ENCODE measurements around the gene TADA2A.

Gene TADA2A

GRCh38 chr17:37489197-37490001 is 82.7 kb downstream of the TADA2A start, which contains the start of gene DUSP14:
TSS of gene DUSP14 (plus strand) at chr17:37489891. CDS start at chr17:37512273, 22,382 bp downstream.
- Mint-ChIP-seq H3K4me3 (peak within 1 kb of the TSS; percentile 98), H3K27me3 (no peaks in the 10 kb centered on the region), H3K4me1 (ENCODE audit: low read depth) (peaks cover 53% of the 10 kb centered on the region), H3K9me3 (no peaks in the 10 kb centered on the region), H3K27ac (peak within 1 kb of the TSS; percentile 95), H3K36me3 (ENCODE audit: low read depth) (no peaks in the 10 kb centered on the region)

- Mint-ChIP-seq H3K9me3 (no peaks in the 10 kb centered on the region), H3K4me1 (ENCODE audit: low read depth) (peaks cover 55% of the 10 kb centered on the region), H3K27ac (peak overlapping the region; percentile 95), H3K27me3 (no peaks in the 10 kb centered on the region), H3K4me3 (peak overlapping the region; percentile 98), H3K36me3 (ENCODE audit: low read depth) (no peaks in the 10 kb centered on the region)
Measured at GRCh38 chr17:37490022-37490587, 83.4 kb downstream of the TADA2A start.

- Mint-ChIP-seq H3K9me3 (no peaks in the 10 kb centered on the region), H3K4me1 (ENCODE audit: low read depth) (peaks cover 55% of the 10 kb centered on the region), H3K27me3 (no peaks in the 10 kb centered on the region)
Measured at GRCh38 chr17:37490638-37491614, 84.2 kb downstream of the TADA2A start.

GRCh38 chr17:37492167-37492566 is 85.5 kb downstream of the TADA2A start:
- Mint-ChIP-seq H3K36me3 (ENCODE audit: low read depth) (no peaks in the 10 kb centered on the region), H3K27ac (no peak overlapping the region), H3K4me1 (ENCODE audit: low read depth) (peaks cover 55% of the 10 kb centered on the region), H3K27me3 (no peaks in the 10 kb centered on the region), H3K4me3 (peak overlapping the region; percentile 98), H3K9me3 (no peaks in the 10 kb centered on the region)

More at GRCh38 chr17:37490638-37491614, 84.2 kb downstream of the TADA2A start:
- Mint-ChIP-seq H3K4me3 (peak overlapping the region; percentile 98), H3K36me3 (ENCODE audit: low read depth) (no peaks in the 10 kb centered on the region), H3K27ac (peak overlapping the region; percentile 95)

GRCh38 chr17:37493249-37494027 is 86.8 kb downstream of the TADA2A start:
- Mint-ChIP-seq H3K4me3 (no peak overlapping the region), H3K9me3 (no peaks in the 10 kb centered on the region), H3K27ac (no peak overlapping the region), H3K36me3 (ENCODE audit: low read depth) (no peaks in the 10 kb centered on the region), H3K4me1 (ENCODE audit: low read depth) (peaks cover 49% of the 10 kb centered on the region), H3K27me3 (no peaks in the 10 kb centered on the region)

GRCh38 chr17:37494401-37494831 is 87.7 kb downstream of the TADA2A start:
- Mint-ChIP-seq H3K4me3 (no peak overlapping the region), H3K27me3 (no peaks in the 10 kb centered on the region), H3K36me3 (ENCODE audit: low read depth) (no peaks in the 10 kb centered on the region), H3K4me1 (ENCODE audit: low read depth) (peaks cover 43% of the 10 kb centered on the region), H3K9me3 (no peaks in the 10 kb centered on the region), H3K27ac (peak overlapping the region; percentile 7)

GRCh38 chr17:37494971-37495370 is 88.3 kb downstream of the TADA2A start:
- H3K9me3 Mint-ChIP-seq, result no peaks in the 10 kb centered on the region
- no peaks in the 10 kb centered on the region for H3K27me3 Mint-ChIP-seq
- no peak overlapping the region for H3K4me3 Mint-ChIP-seq
- no peak overlapping the region for H3K27ac Mint-ChIP-seq
- peaks cover 3% of the 10 kb centered on the region for H3K36me3 Mint-ChIP-seq (ENCODE audit: low read depth)
- peaks cover 43% of the 10 kb centered on the region for H3K4me1 Mint-ChIP-seq (ENCODE audit: low read depth)

- Mint-ChIP-seq H3K4me1 (ENCODE audit: low read depth) (no peaks in the 10 kb centered on the region), H3K27ac (no peak overlapping the region), H3K36me3 (ENCODE audit: low read depth) (peaks cover 9% of the 10 kb centered on the region), H3K27me3 (no peaks in the 10 kb centered on the region), H3K4me3 (no peak overlapping the region), H3K9me3 (no peaks in the 10 kb centered on the region)
Measured at GRCh38 chr17:37500378-37500777, 93.7 kb downstream of the TADA2A start.

- Mint-ChIP-seq H3K27ac (no peak overlapping the region), H3K27me3 (no peaks in the 10 kb centered on the region), H3K4me1 (ENCODE audit: low read depth) (peaks cover 5% of the 10 kb centered on the region), H3K4me3 (no peak overlapping the region), H3K36me3 (ENCODE audit: low read depth) (peaks cover 9% of the 10 kb centered on the region), H3K9me3 (no peaks in the 10 kb centered on the region)
Measured at GRCh38 chr17:37502009-37502936, 95.6 kb downstream of the TADA2A start.

GRCh38 chr17:37503148-37503547 is 96.5 kb downstream of the TADA2A start:
- Mint-ChIP-seq H3K4me1 (ENCODE audit: low read depth) (peaks cover 5% of the 10 kb centered on the region), H3K4me3 (no peak overlapping the region), H3K27ac (no peak overlapping the region), H3K27me3 (no peaks in the 10 kb centered on the region), H3K36me3 (ENCODE audit: low read depth) (peaks cover 9% of the 10 kb centered on the region), H3K9me3 (no peaks in the 10 kb centered on the region)

- Mint-ChIP-seq H3K27me3 (no peaks in the 10 kb centered on the region), H3K9me3 (no peaks in the 10 kb centered on the region), H3K36me3 (ENCODE audit: low read depth) (peaks cover 2% of the 10 kb centered on the region), H3K27ac (no peak overlapping the region), H3K4me3 (no peak overlapping the region), H3K4me1 (ENCODE audit: low read depth) (peaks cover 5% of the 10 kb centered on the region)
Measured at GRCh38 chr17:37505333-37505732, 98.6 kb downstream of the TADA2A start.

GRCh38 chr17:37506678-37507077 is 100.0 kb downstream of the TADA2A start:
- no peak overlapping the region for H3K4me3 Mint-ChIP-seq
- peaks cover 9% of the 10 kb centered on the region for H3K4me1 Mint-ChIP-seq (ENCODE audit: low read depth)
- no peaks in the 10 kb centered on the region for H3K36me3 Mint-ChIP-seq (ENCODE audit: low read depth)
- no peaks in the 10 kb centered on the region for H3K27me3 Mint-ChIP-seq
- H3K9me3 Mint-ChIP-seq, result no peaks in the 10 kb centered on the region
- H3K27ac Mint-ChIP-seq, result no peak overlapping the region

GRCh38 chr17:37507111-37507510 is 100.4 kb downstream of the TADA2A start:
- H3K27me3 Mint-ChIP-seq, result no peaks in the 10 kb centered on the region
- no peak overlapping the region for H3K4me3 Mint-ChIP-seq
- peaks cover 9% of the 10 kb centered on the region for H3K4me1 Mint-ChIP-seq (ENCODE audit: low read depth)
- no peaks in the 10 kb centered on the region for H3K9me3 Mint-ChIP-seq
- no peak overlapping the region for H3K27ac Mint-ChIP-seq
- H3K36me3 Mint-ChIP-seq (ENCODE audit: low read depth), result peaks cover 2% of the 10 kb centered on the region
